IMR-90 (cell line): Measurements from ENCODE around the gene TBRG4. TPM values are rescaled to one million over a fixed set of nuclear protein-coding genes. Genes with fewer than 3 reads are reported as not detected.
A peak's percentile ranks its signal among the peaks of the same experiment; 100 is the strongest.

Experiments used
- ATAC-seq: fragments of 200-7000 bp; cut with Tn5 transposase; 2 replicates; pipeline ENCODE4 v1.9.1; 2020; ENCODE audit warnings: low read depth, mild to moderate bottlenecking, moderate library complexity
- BruUV-seq: library from RNA; stranded (reverse); fragments of 400-500 nt; replicated peaks from 2 replicates; lab custom pipeline; 2021; lab: Mats Ljungman, UMichigan
- CTCF ChIA-PET: fragments of 300-600 bp; formaldehyde crosslinking; extraction: SDS; loops from one replicate; lab custom pipeline; 2021; ENCODE audit warnings: antibody characterized with exemption; lab: Yijun Ruan, JAX
- POLR2A ChIA-PET: fragments of 300-600 bp; sonication (Branson Sonifier 250); formaldehyde crosslinking; loops from one replicate; lab custom pipeline; 2022; ENCODE audit warnings: antibody characterized with exemption; ENCODE audit not compliant: unreplicated experiment; lab: Charles Lee
- DNase-seq: peaks from one replicate; pipeline ENCODE4 v3.0.0; 2013
- H2AFZ ChIP-seq: replicated peaks from 2 replicates; pipeline ENCODE3; 2013; ENCODE audit warnings: low read length, mild to moderate bottlenecking; ENCODE audit not compliant: poor library complexity
- H2AK5ac ChIP-seq: 2 replicates; pipeline ENCODE4 v1.6.1; 2013; ENCODE audit warnings: low read depth, low read length, inconsistent platforms
- H2AK9ac ChIP-seq: replicated peaks from 2 replicates; pipeline ENCODE3; 2013; ENCODE audit warnings: mild to moderate bottlenecking, low read depth, low read length, moderate library complexity; ENCODE audit not compliant: poor library complexity
- H2BK120ac ChIP-seq: 2 replicates; pipeline ENCODE4 v1.6.1; 2013; ENCODE audit warnings: low read depth, low read length, inconsistent platforms
- H2BK15ac ChIP-seq: 3 replicates; pipeline ENCODE4 v1.6.1; 2013; ENCODE audit warnings: low read depth, low read length, inconsistent platforms
- H2BK20ac ChIP-seq: 2 replicates; pipeline ENCODE4 v1.6.1; 2013; ENCODE audit warnings: low read depth, mild to moderate bottlenecking, inconsistent platforms, low read length, moderate library complexity
- H2BK5ac ChIP-seq: 2 replicates; pipeline ENCODE4 v1.6.1; 2013; ENCODE audit warnings: mild to moderate bottlenecking, low read depth, low read length, inconsistent platforms; ENCODE audit not compliant: poor library complexity, severe bottlenecking
- H3K14ac ChIP-seq: replicated peaks from 2 replicates; pipeline ENCODE4 v1.6.1; 2013; ENCODE audit warnings: low read depth, low read length, inconsistent platforms
- H3K18ac ChIP-seq: 2 replicates; pipeline ENCODE4 v1.6.1; 2013; ENCODE audit warnings: low read depth, low read length, control low read depth
- H3K23ac ChIP-seq: 2 replicates; pipeline ENCODE4 v1.6.1; 2013; ENCODE audit warnings: low read depth, low read length, inconsistent platforms
- H3K27ac ChIP-seq: 2 replicates; pipeline ENCODE4 v1.5.1; 2013; ENCODE audit warnings: mild to moderate bottlenecking, control low read depth, low read length; ENCODE audit not compliant: insufficient read depth
- H3K27me3 ChIP-seq: 2 replicates; pipeline ENCODE4 v1.6.1; 2013; ENCODE audit warnings: low read length; ENCODE audit not compliant: control insufficient read depth, insufficient read depth
- H3K36me3 ChIP-seq: 2 replicates; pipeline ENCODE4 v1.6.1; 2013; ENCODE audit warnings: low read length, mixed read lengths; ENCODE audit not compliant: control insufficient read depth, insufficient read depth
- H3K4ac ChIP-seq: 2 replicates; pipeline ENCODE4 v1.6.1; 2013; ENCODE audit warnings: low read depth, low read length, inconsistent platforms
- H3K4me1 ChIP-seq: 2 replicates; pipeline ENCODE4 v1.6.1; 2013; ENCODE audit warnings: low read length, mixed read lengths; ENCODE audit not compliant: control insufficient read depth, insufficient read depth
- H3K4me2 ChIP-seq: 2 replicates; pipeline ENCODE4 v1.6.1; 2013; ENCODE audit warnings: low read depth, mild to moderate bottlenecking, control low read depth, low read length, moderate library complexity
- H3K4me3 ChIP-seq: 2 replicates; pipeline ENCODE4 v1.5.1; 2013; ENCODE audit warnings: low read depth, mild to moderate bottlenecking, control low read depth, low read length, moderate library complexity; ENCODE audit not compliant: insufficient read depth
- H3K56ac ChIP-seq: 2 replicates; pipeline ENCODE4 v1.6.1; 2013; ENCODE audit warnings: low read length, inconsistent platforms; ENCODE audit not compliant: insufficient read depth; ENCODE audit errors: extremely low read depth
- H3K79me1 ChIP-seq, 2 experiments: 2 replicates each; pipeline ENCODE4 v1.6.1; 2013; ENCODE audit warnings: low read length in 2 of 2, inconsistent platforms in 1 of 2, low read depth in 1 of 2
- H3K9ac ChIP-seq: 2 replicates; pipeline ENCODE4 v1.6.1; 2013; ENCODE audit warnings: low read depth, low read length, control low read depth
- H3K9me1 ChIP-seq: 2 replicates; pipeline ENCODE4 v1.6.1; 2013; ENCODE audit warnings: low read length, inconsistent platforms; ENCODE audit not compliant: insufficient read depth
- H3K9me3 ChIP-seq: 2 replicates; pipeline ENCODE4 v1.6.1; 2013; ENCODE audit warnings: low read length; ENCODE audit not compliant: control insufficient read depth, insufficient read depth
- H4K20me1 ChIP-seq: 2 replicates; pipeline ENCODE4 v1.6.1; 2013; ENCODE audit warnings: low read length, inconsistent platforms; ENCODE audit not compliant: insufficient read depth
- H4K5ac ChIP-seq: 2 replicates; pipeline ENCODE4 v1.6.1; 2013; ENCODE audit warnings: mild to moderate bottlenecking, low read depth, low read length, control low read depth
- H4K8ac ChIP-seq, 2 experiments: 2 replicates each; pipeline ENCODE4 v1.6.1; 2013; ENCODE audit warnings: low read depth in 2 of 2, low read length in 2 of 2, control low read depth in 1 of 2, inconsistent platforms in 1 of 2
- H4K91ac ChIP-seq: 2 replicates; pipeline ENCODE4 v1.6.1; 2013; ENCODE audit warnings: low read depth, low read length, inconsistent platforms; ENCODE audit not compliant: insufficient read depth
- CEBPB ChIP-seq: IDR thresholded peaks from 2 replicates; pipeline ENCODE4 v1.6.1; 2012; ENCODE audit warnings: low read depth, low read length, improper control_type of control experiment
- CHD1 ChIP-seq: IDR thresholded peaks from 2 replicates; pipeline ENCODE4 v1.6.1; 2012; ENCODE audit warnings: low read depth, low read length, improper control_type of control experiment
- RCOR1 ChIP-seq: IDR thresholded peaks from 2 replicates; pipeline ENCODE4 v1.6.1; 2012; ENCODE audit warnings: mild to moderate bottlenecking, low read length, improper control_type of control experiment; ENCODE audit not compliant: insufficient replicate concordance
- RFX5 ChIP-seq: IDR thresholded peaks from 2 replicates; pipeline ENCODE4 v1.8.0; 2012; ENCODE audit warnings: low read depth, mild to moderate bottlenecking, low read length, moderate library complexity
- WGBS, 2 experiments: methylation state at CpG; one replicate each; pipeline versions ENCODE4 v1.1.5 to v1.1.7; 2013; ENCODE audit warnings: missing lambda C conversion rate in 2 of 2; ENCODE audit not compliant: insufficient read length in 1 of 2; ENCODE audit errors: extremely low coverage in 2 of 2; 5-methylcytosine and 5-hydroxymethylcytosine counted together
- dilution Hi-C: fragments of 300-500 bp; cut with HindIII; formaldehyde crosslinking; loops from one replicate; pipeline ENCODE4 v1.14.3; 2018; ENCODE audit warnings: low sequenced_read_pairs; ENCODE audit not compliant: unreplicated experiment
- in situ Hi-C: fragments of 300-500 bp; cut with MboI; formaldehyde crosslinking; loops from 3 replicates; pipeline ENCODE4 v1.14.3; 2019; ENCODE audit warnings: low sequenced_read_pairs, inconsistent platforms, mixed read lengths
- intact Hi-C: fragments of 100-400 bp; cut with micrococcal nuclease; formaldehyde crosslinking; loops from 2 replicates; pipeline ENCODE4 v1.10.0; 2022
- polyA plus RNA-seq, 3 experiments: library from polyadenylated mRNA; depleted of rRNA; stranded (reverse); fragments of >200 nt; gene quantifications; 2 replicates each; pipeline ENCODE4 v1.2.3, GENCODE V29; 2012; ENCODE audit warnings: low replicate concordance in 1 of 3
- total RNA-seq: library from RNA; depleted of rRNA; stranded (reverse); fragments of >200 nt; gene quantifications from 2 replicates; pipeline ENCODE4 v1.2.3, GENCODE V29; 2012

Gene TBRG4
- total and polyA plus RNA-seq, 2 of the 4 experiments (the other 2 are of a cell fraction) = 71.6 to 77.6 TPM

DNA sequence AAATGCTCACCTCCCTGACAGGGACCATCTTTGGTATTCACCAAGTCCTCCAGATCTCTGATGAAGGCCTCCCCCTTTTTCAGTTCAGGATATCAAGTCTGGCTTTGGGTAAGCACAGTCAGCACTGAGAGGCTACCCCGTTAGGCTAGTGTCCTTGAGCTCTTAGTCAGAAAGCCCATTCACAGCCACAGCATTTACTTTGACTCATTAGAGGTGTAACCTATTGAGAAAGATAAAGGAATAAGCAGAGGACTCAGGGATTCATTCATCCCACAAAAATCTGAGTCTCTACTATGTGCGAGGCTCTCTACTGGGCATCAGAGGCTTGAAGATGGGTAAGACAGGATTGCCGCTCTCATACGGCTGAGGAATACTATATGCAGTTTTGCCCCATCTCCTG, 32.1 kb upstream of the TBRG4 start:
- DNase-seq (peak; percentile 54), ATAC-seq (peak; percentile 25)
- Histone ChIP-seq H4K20me1 (no peaks in the 10 kb centered on the region), H2BK20ac (no peak overlapping the region), H3K4me1 (no peaks in the 10 kb centered on the region), H3K56ac (no peak overlapping the region), H4K91ac (no peak overlapping the region), H2BK15ac (no peak overlapping the region), H2AK9ac (no peak overlapping the region), H2BK120ac (no peak overlapping the region), H3K4me2 (no peak overlapping the region), H3K9me1 (no peaks in the 10 kb centered on the region), H3K27ac (no peak overlapping the region), H3K9me3 (no peaks in the 10 kb centered on the region), H3K4ac (no peak overlapping the region), H3K36me3 (no peaks in the 10 kb centered on the region), H3K23ac (no peak overlapping the region), H2AFZ (no peak overlapping the region), H3K79me1 (no peaks in the 10 kb centered on the region), H3K4me3 (no peak overlapping the region), H4K5ac (no peak overlapping the region), H3K27me3 (peaks cover 42% of the 10 kb centered on the region), H3K14ac (no peak overlapping the region), H4K8ac (no peak overlapping the region), H3K18ac (no peak overlapping the region), H2BK5ac (no peak overlapping the region), H3K9ac (no peak overlapping the region), H2AK5ac (no peak overlapping the region)
- ChIA-PET CTCF (no interaction called here), POLR2A (no interaction called here)
- in situ Hi-C loops = no loop called here
- TF ChIP-seq CHD1 = no peak
- TF ChIP-seq RFX5 = no peak
- TF ChIP-seq RCOR1 = no peak
- peak; percentile 33; the same call in 1 of the 2 replicates for TF ChIP-seq CEBPB
- dilution Hi-C loops = no loop called here
- intact Hi-C loops = no loop called here
- WGBS, 2 experiments = no CpG with 5 or more reads among the region's 4 CpGs
- no TSS peak for BruUV-seq
